ENCODE data around the gene UVSSA.
"Not testable (repeated sequence)": the region's sequence is repeated elsewhere in the genome, so short reads cannot be mapped to it uniquely, and the experiment has no call there.

UVSSA gene

DNA sequence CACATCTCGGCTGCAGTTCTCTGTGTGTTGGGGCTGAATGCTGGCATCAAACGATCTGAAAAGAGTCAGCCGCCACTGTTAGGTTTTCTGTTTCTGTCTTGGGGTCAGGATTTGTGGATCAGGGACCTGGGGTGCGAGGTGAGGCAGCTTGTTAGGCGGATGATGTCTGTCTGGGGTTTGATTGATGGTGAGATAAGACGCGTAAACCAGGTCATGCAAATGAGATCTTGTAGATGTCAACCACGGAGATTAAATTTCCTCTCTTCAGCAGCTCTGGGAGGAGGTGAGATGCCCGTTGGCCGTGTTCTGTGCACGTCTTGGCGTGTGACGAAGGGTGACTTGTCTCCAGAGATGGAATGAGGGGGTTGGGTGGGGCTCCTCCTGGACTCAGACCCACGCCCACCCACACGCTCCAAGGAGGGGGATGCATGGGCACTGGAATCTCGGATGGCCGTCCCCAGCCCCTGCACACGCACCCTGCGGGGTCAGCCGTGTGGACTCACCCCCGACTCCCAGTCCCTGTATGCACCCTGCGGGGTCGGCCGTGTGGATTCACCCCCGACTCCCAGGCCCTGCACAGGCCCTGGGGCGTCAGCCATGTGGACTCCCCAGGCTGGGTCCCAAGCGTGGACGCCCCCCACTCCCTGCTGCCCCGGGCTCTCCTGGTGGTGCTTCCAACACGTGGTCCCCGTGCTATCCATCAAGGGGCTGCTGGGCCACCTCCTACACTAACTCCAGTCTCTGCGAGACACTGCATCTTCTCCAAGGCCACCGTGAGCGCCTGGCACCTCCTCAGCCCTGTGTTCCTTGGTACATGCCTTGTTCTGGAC, 16.0 kb upstream of the UVSSA start:
- DNase-seq (ENCODE audit: low read depth in 2 of 2): no peak

DNA sequence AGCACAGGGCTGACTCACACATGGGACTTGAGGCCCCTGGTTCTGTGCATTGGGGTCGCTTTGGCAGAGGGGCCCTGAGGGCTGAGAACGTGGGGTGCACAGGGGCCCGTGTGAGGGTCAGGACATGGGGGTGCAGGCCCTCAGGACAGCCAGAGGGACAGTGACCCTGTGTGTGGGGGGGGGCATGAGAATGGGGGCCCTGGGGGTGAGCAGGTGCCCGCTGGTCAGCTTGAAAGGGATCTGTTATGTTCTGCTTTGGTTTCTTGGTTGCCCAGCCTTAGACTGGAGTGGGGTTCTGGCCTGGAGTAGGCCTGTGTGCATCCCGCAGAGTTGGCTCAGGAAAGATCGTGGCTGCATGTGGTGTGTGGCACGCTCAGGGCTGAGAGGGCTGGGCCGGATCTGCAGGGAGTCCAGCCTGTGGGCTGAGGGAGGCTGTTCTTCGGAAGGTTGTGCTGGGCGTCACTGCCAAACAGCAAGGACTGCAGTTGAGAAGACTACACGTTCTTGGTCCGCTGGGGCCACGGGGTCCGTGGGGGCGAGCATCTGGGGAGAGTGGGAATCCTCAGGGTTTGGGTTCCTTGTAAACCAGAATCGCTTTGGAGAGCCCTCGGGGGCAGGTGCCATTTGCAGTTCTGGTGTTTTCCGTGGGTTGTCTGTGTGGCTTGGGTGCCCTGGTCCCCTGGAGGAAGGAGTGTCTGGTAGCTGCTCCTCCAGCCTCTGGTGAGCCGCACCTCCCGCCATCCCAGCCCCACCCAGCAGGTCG, 15.2 kb upstream of the UVSSA start:
- DNase-seq (ENCODE audit: low read depth in 2 of 2): no peak

DNA sequence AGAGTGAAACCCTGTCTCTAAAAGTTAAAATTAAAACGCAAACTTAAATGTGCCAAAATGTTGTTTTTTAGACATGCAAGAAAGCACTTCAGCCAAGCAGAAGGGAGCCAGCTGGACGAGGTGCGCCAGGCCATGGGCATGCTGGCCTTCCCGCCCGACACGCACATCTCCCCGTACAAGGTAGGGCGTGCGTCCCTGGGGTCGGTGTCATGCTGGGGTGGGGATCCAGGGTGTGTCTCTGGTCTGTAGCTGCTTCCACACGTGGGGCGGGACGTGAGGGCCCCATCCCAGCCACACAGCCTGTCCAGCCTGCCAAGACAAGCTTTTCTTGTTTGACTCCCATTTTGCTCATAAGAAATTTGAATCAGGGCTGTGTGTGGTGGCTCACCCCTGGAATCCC, 14.3 kb upstream of the UVSSA start:
- no peak for DNase-seq (ENCODE audit: low read depth in 2 of 2)

- DNase-seq (ENCODE audit: low read depth in 2 of 2): no peak
Observed at GRCh38 chr4:1333256-1333655, 13.8 kb upstream of the UVSSA start.

DNA sequence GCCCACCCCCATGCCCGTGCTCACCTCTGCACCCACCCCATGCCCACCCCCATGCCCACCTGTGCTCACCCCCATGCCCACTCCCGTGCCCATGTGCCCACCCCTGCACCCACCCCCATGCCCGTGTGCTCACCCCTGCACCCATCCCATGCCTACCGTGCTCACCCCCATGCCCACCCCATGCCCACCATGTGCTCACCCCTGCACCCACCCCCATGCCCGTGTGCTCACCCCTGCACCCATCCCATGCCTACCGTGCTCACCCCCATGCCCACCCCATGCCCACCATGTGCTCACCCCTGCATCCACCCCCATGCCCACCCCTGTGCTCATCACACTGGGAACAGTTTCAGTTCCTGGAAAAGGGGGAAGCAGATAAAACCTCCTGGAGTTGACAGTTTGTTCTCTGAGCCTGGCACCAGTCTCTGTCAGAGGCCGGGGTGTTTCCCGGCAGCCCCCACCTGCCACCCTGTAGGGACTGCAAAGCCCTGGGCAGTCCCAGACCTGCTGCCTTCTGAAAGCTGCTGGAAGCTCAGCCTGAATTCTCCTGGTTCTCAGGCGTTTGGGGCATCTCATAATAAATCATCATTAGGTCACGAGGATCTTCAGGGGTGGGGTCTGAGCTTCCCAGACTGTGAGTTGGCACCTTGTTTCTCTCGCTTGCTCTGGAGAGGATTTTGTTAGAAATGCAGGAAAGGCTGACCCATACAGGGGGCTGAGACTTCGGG, 13.0 kb upstream of the UVSSA start:
- not testable (repeated sequence) for DNase-seq (ENCODE audit: low read depth in 2 of 2)

GRCh38 chr4:1334579-1334895, 12.5 kb upstream of the UVSSA start:
- no peak for DNase-seq (ENCODE audit: low read depth in 2 of 2)

GRCh38 chr4:1335193-1335883, 11.7 kb upstream of the UVSSA start:
- not testable (repeated sequence) for DNase-seq (ENCODE audit: low read depth in 2 of 2)

- DNase-seq (ENCODE audit: low read depth in 2 of 2): no peak
Observed at GRCh38 chr4:1336088-1336491, 10.9 kb upstream of the UVSSA start.

DNA sequence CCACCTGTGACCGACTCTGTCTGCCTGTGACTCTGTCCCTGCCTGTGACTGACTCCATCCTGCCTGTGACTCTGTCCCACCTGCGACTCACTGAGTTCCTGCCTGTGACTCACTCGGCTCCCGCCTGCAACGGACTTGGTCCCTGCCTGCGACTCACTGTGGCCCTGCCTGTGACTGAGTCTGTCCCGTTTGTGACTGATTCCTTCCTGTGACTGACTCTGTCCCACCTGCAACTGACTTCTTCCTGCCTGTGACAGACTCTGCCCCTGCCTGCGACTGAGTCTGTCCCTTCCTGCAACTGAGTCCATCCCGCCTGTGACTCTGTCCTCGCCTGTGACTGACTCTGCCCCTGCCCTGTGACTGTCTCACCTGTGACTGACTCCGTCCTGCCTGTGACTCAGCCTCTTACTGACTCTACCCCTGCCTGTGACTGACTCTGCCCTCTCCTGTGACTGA, 9.6 kb upstream of the UVSSA start:
- DNase-seq (ENCODE audit: low read depth in 2 of 2): no peak

- no peak for DNase-seq (ENCODE audit: low read depth in 2 of 2)
Observed at GRCh38 chr4:1337951-1338751, 8.9 kb upstream of the UVSSA start.

- DNase-seq (ENCODE audit: low read depth in 2 of 2): no peak
Observed at GRCh38 chr4:1338752-1339414, 8.1 kb upstream of the UVSSA start.

- DNase-seq (ENCODE audit: low read depth in 2 of 2): no peak
Observed at GRCh38 chr4:1339489-1339888, 7.5 kb upstream of the UVSSA start.

- no peak for DNase-seq (ENCODE audit: low read depth in 2 of 2)
Observed at GRCh38 chr4:1340181-1340747, 6.7 kb upstream of the UVSSA start.

DNA sequence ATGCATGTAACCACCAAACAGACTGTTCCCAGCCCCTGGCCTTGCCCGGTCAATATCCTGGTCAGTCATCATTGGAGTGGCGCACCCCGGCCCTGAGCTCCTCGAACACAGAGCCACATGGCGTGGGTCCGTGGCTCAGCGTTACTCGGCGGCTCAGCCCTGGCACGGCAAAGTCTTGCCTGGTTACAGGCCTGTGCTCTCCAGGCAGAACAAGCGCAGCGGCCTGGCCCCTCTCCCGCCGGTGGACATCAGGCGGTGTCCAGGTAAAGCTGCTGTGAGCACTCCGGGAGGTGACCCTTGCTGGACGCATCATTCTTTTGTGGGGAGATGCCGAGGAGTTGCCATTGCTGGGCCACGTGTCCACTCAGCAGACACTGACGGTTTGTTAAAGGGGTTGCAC, 6.1 kb upstream of the UVSSA start:
- no peak for DNase-seq (ENCODE audit: low read depth in 2 of 2)

- DNase-seq (ENCODE audit: low read depth in 2 of 2): no peak
Observed at GRCh38 chr4:1342003-1342402, 5.0 kb upstream of the UVSSA start.

- DNase-seq (ENCODE audit: low read depth in 2 of 2): no peak
Observed at GRCh38 chr4:1344696-1345095, 2.3 kb upstream of the UVSSA start.

DNA sequence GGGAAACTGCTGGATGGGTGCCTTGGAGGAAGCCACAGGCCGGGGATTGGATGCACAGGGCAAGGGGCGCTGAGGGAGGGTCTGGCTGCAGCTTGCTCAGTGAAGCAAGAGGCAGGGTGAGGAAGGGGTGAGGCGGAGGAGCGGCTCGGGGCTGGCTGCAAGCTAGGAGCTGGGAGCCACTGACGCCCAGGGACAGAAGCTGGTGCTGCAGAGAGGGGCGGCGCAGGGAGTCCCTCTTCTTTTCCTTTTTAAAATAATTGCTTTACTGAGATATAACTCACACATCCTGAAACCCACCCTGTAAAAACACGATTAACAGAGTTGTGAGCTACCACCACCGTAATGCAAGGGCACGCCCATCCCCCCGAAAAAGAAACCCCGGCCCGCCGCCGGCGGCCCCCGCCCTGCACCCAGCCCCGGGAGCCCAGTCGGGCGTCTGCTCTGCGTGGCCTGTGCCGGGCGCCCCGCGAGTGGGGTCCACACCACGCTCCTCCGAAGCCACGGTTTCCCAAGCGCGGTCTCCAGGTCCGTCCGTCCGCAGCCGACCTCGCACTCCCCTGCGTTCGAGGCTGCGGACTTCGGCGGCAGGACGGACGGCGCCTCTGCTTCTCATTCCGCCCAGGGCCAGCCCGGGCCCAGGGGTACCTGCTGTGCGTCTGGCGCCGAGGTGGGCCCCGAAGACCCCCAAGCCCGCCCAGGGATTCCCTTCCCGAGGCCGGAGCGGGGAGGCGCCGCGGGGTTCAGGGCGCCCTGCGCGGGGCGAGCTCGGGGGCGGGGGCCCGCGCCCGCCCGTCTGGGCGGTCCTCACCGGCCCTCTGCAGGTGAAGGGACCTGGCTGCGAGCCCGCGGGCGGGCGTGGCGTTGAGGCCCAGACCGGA, 866 bp upstream of the UVSSA start:
- no peak for DNase-seq (ENCODE audit: low read depth in 2 of 2)

- peak in 1 of 2 experiments; percentile 44 for DNase-seq (ENCODE audit: low read depth in 2 of 2)
Observed at GRCh38 chr4:1347410-1347864, 429 bp downstream of the UVSSA start.

GRCh38 chr4:1348014-1348513, 1.1 kb downstream of the UVSSA start:
- no peak for DNase-seq (ENCODE audit: low read depth in 2 of 2)

Data from fibroblast of skin of left quadriceps (primary cell).